ENCODE results near the gene CACNG4.

CACNG4 gene

DNA sequence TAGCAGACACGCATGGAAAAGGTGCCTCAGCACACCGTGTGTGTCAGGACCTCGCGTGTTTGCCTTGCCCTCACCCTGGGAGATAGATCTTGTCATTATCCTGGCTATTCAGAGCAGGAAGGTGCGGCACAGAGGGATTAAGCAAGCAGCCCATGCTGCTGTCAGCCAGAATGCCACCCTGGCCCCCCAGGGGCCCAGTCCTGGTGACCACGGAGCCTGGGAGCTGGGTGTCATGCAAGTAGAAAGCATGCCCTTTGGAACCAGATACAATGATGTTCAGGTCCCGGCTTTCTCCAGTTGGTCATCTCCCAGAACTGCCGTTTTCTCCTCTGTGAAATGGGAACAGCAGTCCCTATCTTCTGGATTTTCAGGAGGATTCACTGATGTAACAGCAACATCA, 29.9 kb downstream of the CACNG4 start:
- Histone ChIP-seq H3K4me3 (ENCODE audit: low read depth, low read length) (no peak overlapping the region), H3K27ac (no peak overlapping the region), H3K27me3 (ENCODE audit: insufficient read depth, low read depth, severe bottlenecking) (no peaks in the 10 kb centered on the region), H3K36me3 (no peaks in the 10 kb centered on the region; the same call in 1 of the 2 replicates), H3K9me3 (ENCODE audit: severe bottlenecking) (no peaks in the 10 kb centered on the region)
- TF ChIP-seq CTCF (IDR thresholded peaks at IDR 0.05; ENCODE audit: low read depth, low read length), result no peak
- no peak for DNase-seq

DNA sequence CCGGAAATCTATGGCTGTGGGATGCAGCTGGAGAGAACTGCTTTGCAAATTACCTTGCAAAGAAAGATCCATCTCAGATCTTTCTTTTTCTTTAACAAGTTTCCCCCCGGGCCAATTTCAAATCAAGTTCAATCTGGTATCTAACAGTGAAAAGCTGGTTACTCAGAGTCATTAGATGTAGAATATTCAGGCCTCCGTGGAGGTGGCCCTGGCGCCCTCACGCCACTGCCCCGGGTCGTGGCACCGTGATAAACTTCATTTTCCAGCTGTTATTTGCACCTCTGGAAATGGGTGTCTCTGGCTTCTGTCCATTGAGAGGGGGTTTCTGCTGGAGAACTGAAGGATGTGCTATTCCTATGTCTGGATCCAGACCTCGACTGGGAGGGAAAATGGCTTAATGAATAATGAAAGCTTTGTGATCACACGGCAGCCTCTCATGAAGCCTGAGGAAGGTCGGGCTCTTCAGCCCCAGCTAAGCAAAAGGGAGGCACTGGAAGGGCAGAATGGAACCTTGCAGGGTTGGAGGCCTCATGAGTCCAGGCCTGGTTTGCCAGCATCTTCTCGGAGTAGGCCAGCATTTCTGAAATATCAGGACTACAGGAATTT, 30.5 kb downstream of the CACNG4 start:
- no peak for TF ChIP-seq CTCF (IDR thresholded peaks at IDR 0.05; ENCODE audit: low read depth, low read length)
- no peaks in the 10 kb centered on the region for H3K9me3 ChIP-seq (ENCODE audit: severe bottlenecking)
- H3K27me3 ChIP-seq (ENCODE audit: insufficient read depth, low read depth, severe bottlenecking), result no peaks in the 10 kb centered on the region
- no peak overlapping the region for H3K27ac ChIP-seq
- H3K36me3 ChIP-seq, result no peaks in the 10 kb centered on the region
- no peak for DNase-seq
- no peak overlapping the region for H3K4me3 ChIP-seq (ENCODE audit: low read depth, low read length)

- no peak for TF ChIP-seq CTCF (IDR thresholded peaks at IDR 0.05; ENCODE audit: low read depth, low read length)
- Histone ChIP-seq H3K4me3 (ENCODE audit: low read depth, low read length) (no peak overlapping the region), H3K27ac (no peak overlapping the region), H3K9me3 (ENCODE audit: severe bottlenecking) (no peaks in the 10 kb centered on the region), H3K27me3 (ENCODE audit: insufficient read depth, low read depth, severe bottlenecking) (no peaks in the 10 kb centered on the region), H3K36me3 (no peaks in the 10 kb centered on the region)
- no peak for DNase-seq
Measured at GRCh38 chr17:66995944-66996343, 31.4 kb downstream of the CACNG4 start.

DNA sequence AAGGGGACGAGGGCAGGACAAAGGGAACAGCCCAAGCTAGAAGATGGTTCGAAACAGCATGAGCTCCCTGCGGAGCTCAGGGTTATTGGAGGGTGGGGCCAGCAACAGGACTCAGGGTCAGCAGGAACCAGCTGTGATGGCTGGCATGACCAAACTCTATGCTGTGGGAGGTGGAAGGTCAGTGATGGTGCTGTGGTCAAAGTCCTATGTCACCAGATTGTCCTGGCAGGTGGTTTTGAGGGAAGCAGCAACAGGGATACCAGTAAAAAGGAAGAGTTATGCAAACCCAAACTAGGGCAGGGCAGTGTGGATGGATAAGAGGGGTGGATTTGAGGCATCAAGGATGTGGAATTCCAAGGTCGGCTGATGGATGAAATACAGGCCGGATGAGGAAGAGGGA, 32.4 kb downstream of the CACNG4 start:
- Histone ChIP-seq H3K9me3 (ENCODE audit: severe bottlenecking) (no peaks in the 10 kb centered on the region), H3K4me3 (ENCODE audit: low read depth, low read length) (no peak overlapping the region), H3K27ac (no peak overlapping the region), H3K27me3 (ENCODE audit: insufficient read depth, low read depth, severe bottlenecking) (no peaks in the 10 kb centered on the region), H3K36me3 (no peaks in the 10 kb centered on the region; the same call in 1 of the 2 replicates)
- no peak for DNase-seq
- no peak for TF ChIP-seq CTCF (IDR thresholded peaks at IDR 0.05; ENCODE audit: low read depth, low read length)

DNA sequence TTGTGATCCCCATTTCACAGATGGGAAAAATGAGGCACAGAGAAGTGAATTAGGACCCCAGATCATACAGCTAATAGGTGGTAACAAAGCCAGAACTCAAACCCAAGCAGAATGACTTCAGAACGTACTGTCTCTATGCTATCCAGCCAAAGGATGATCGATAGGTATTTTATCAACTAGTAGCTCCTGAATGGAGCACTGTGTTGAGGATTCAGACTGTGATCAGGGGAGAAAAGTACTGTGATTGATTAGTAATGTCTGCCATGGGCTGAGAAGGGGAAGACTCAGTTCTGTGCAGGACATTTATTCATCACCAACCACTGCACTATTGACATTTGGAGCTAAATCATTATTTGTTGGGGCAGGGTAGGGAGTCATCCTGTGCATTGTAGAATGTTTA, 38.7 kb downstream of the CACNG4 start:
- Histone ChIP-seq H3K27me3 (ENCODE audit: insufficient read depth, low read depth, severe bottlenecking) (no peaks in the 10 kb centered on the region), H3K27ac (no peak overlapping the region), H3K9me3 (ENCODE audit: severe bottlenecking) (no peaks in the 10 kb centered on the region), H3K4me3 (ENCODE audit: low read depth, low read length) (no peak overlapping the region), H3K36me3 (no peaks in the 10 kb centered on the region; the same call in 1 of the 2 replicates)
- TF ChIP-seq CTCF (IDR thresholded peaks at IDR 0.05; ENCODE audit: low read depth, low read length), result no peak
- no peak for DNase-seq

DNA sequence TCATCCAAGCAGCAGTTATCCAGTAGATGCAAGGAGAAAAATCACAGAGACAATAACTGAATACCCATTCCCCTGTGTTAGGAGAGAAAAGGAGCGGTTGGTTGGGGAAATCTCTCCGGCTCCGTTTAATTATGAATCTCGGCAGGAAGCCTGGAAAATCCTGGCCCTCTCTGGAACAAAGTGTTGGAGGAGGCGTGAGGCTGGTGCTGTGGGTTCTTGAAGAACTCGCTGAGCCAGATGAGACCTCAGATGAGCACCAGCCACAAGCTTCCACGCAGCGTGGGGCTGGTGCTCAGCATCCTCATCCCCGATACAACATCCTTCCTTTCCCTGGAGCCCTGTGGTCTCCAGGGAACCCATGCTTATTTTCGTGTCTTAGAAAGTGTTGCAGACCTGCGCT, 39.7 kb downstream of the CACNG4 start:
- no peak for TF ChIP-seq CTCF (IDR thresholded peaks at IDR 0.05; ENCODE audit: low read depth, low read length)
- no peak for DNase-seq
- Histone ChIP-seq H3K9me3 (ENCODE audit: severe bottlenecking) (no peaks in the 10 kb centered on the region), H3K27ac (no peak overlapping the region), H3K4me3 (ENCODE audit: low read depth, low read length) (no peak overlapping the region), H3K36me3 (no peaks in the 10 kb centered on the region; the same call in 1 of the 2 replicates), H3K27me3 (ENCODE audit: insufficient read depth, low read depth, severe bottlenecking) (no peaks in the 10 kb centered on the region)
